SK-N-SH (cell line): ENCODE data around the gene MAMDC2. TPM values are rescaled to one million over a fixed set of nuclear protein-coding genes. Genes with fewer than 3 reads are reported as not detected.
A peak's percentile ranks its signal among the peaks of the same experiment; 100 is the strongest.

Source experiments
- CTCF ChIA-PET: fragments of 300-600, 350-600 bp; formaldehyde crosslinking; extraction: SDS; loops from one replicate; lab custom pipeline; 2021; lab: Yijun Ruan, JAX
- POLR2A ChIA-PET: fragments of 350-600 bp; sonication (Branson Sonifier 250); formaldehyde crosslinking; extraction: SDS; loops from one replicate; lab custom pipeline; 2020; ENCODE audit warnings: antibody characterized with exemption, inconsistent platforms; lab: Yijun Ruan, JAX
- DNase-seq: peaks from one replicate; pipeline ENCODE4 v3.0.0; 2012
- H2AFZ ChIP-seq: fragments of 200-600 bp; sonication (generic); 2 replicates; pipeline ENCODE4 v1.8.1; 2016; ENCODE audit warnings: antibody characterized with exemption, mild to moderate bottlenecking, low read depth
- H3F3A ChIP-seq: fragments of 200-600 bp; sonication (generic); replicated peaks from 2 replicates; pipeline ENCODE3; 2016; ENCODE audit warnings: antibody characterized with exemption, mild to moderate bottlenecking; ENCODE audit not compliant: insufficient read depth
- H3K27ac ChIP-seq, 2 experiments: fragments of 200-500 bp in 1 of 2; fragments of 200-600 bp in 1 of 2; sonication (Bioruptor generic) in 1 of 2; sonication (generic), shearing (Covaris generic) in 1 of 2; 2 replicates each; pipeline versions ENCODE4 v1.5.1 to v1.6.1; 2014 to 2016; ENCODE audit warnings: low read depth in 2 of 2, inconsistent platforms in 1 of 2, low read length in 1 of 2, mild to moderate bottlenecking in 1 of 2, mixed read lengths in 1 of 2
- H3K27me3 ChIP-seq: fragments of 200-600 bp; sonication (generic), shearing (Covaris generic); 2 replicates; pipeline ENCODE4 v1.6.1; 2016; ENCODE audit warnings: mixed run types; ENCODE audit not compliant: insufficient read depth
- H3K36me3 ChIP-seq, 2 experiments: fragments of 200-500 bp in 1 of 2; fragments of 200-600 bp in 1 of 2; sonication (Bioruptor generic) in 1 of 2; sonication (generic) in 1 of 2; replicated peaks in 1 of 2; 2 replicates each; pipeline versions ENCODE3 to v1.5.1; 2014 to 2016; ENCODE audit warnings: low read length in 1 of 2, mild to moderate bottlenecking in 1 of 2; ENCODE audit not compliant: insufficient read depth in 2 of 2, control insufficient read depth in 1 of 2
- H3K4me1 ChIP-seq, 2 experiments: fragments of 200-500 bp in 1 of 2; fragments of 200-600 bp in 1 of 2; sonication (Bioruptor generic) in 1 of 2; sonication (generic), shearing (Covaris generic) in 1 of 2; 2 replicates each; pipeline versions ENCODE4 v1.5.1 to v1.6.1; 2014 to 2016; ENCODE audit warnings: low read depth in 1 of 2, low read length in 1 of 2, mixed run types in 1 of 2; ENCODE audit not compliant: insufficient read depth in 2 of 2, control insufficient read depth in 1 of 2
- H3K4me2 ChIP-seq: fragments of 200-600 bp; sonication (generic), shearing (Covaris generic); 2 replicates; pipeline ENCODE4 v1.6.1; 2017; ENCODE audit warnings: mixed run types
- H3K4me3 ChIP-seq, 2 experiments: fragments of 200-500 bp in 1 of 2; fragments of 200-600 bp in 1 of 2; sonication (Bioruptor generic) in 1 of 2; sonication (generic), shearing (Covaris generic) in 1 of 2; 2 replicates each; pipeline versions ENCODE4 v1.5.1 to v1.8.1; 2014 to 2016; ENCODE audit warnings: low read depth in 2 of 2, inconsistent platforms in 1 of 2, low read length in 1 of 2, mild to moderate bottlenecking in 1 of 2, mixed read lengths in 1 of 2, moderate library complexity in 1 of 2
- H3K79me2 ChIP-seq: fragments of 200-600 bp; sonication (generic); 2 replicates; pipeline ENCODE4 v1.8.1; 2017; ENCODE audit warnings: mild to moderate bottlenecking; ENCODE audit not compliant: insufficient read depth
- H3K9ac ChIP-seq: fragments of 200-600 bp; sonication (generic); 2 replicates; pipeline ENCODE4 v1.6.1; 2017; ENCODE audit warnings: mixed run types
- H3K9me2 ChIP-seq: fragments of 200-600 bp; sonication (generic); 2 replicates; pipeline ENCODE4 v1.6.1; 2017; ENCODE audit warnings: mixed run types
- H3K9me3 ChIP-seq: fragments of 200-600 bp; sonication (generic); 2 replicates; pipeline ENCODE4 v1.6.1; 2017; ENCODE audit warnings: mixed run types, mild to moderate bottlenecking, moderate library complexity
- H4K20me1 ChIP-seq: fragments of 200-600 bp; sonication (generic); 2 replicates; pipeline ENCODE4 v1.6.1; 2017; ENCODE audit warnings: mild to moderate bottlenecking, mixed run types; ENCODE audit not compliant: insufficient read depth
- CHD2 ChIP-seq: fragments of 150-350 bp; IDR thresholded peaks from 2 replicates; pipeline ENCODE4 v1.6.1; 2018; ENCODE audit warnings: low read length; ENCODE audit not compliant: partially characterized antibody
- CTCF ChIP-seq: fragments of 200-600 bp; sonication (generic); IDR thresholded peaks from 2 replicates; pipeline ENCODE4 v1.6.1; 2017; ENCODE audit warnings: antibody characterized with exemption, mild to moderate bottlenecking, moderate library complexity
- ELF1 ChIP-seq: IDR thresholded peaks from 2 replicates; pipeline ENCODE4 v1.4.0; 2012
- EP300 ChIP-seq, 2 experiments: IDR thresholded peaks; 2 replicates each; pipeline versions ENCODE4 v1.4.0 to v1.6.1; 2012; ENCODE audit warnings: borderline replicate concordance in 1 of 2, low read depth in 1 of 2, low read length in 1 of 2
- EZH2phosphoT487 ChIP-seq: fragments of 200-600 bp; sonication (generic); IDR thresholded peaks from 2 replicates; pipeline ENCODE4 v1.6.1; 2017; ENCODE audit warnings: low read depth, mixed run types, mild to moderate bottlenecking, antibody characterized with exemption, moderate library complexity, borderline replicate concordance
- FOXJ3 ChIP-seq: sonication (generic); formaldehyde crosslinking; IDR thresholded peaks from 2 replicates; pipeline ENCODE4 v1.5.1; 2020; ENCODE audit warnings: mild to moderate bottlenecking, missing genetic modification reagents
- GABPA ChIP-seq: IDR thresholded peaks from 2 replicates; pipeline ENCODE4 v1.4.0; 2012; ENCODE audit warnings: low read depth, mild to moderate bottlenecking
- GATA2 ChIP-seq: sonication (generic); formaldehyde crosslinking; IDR thresholded peaks from 2 replicates; pipeline ENCODE4 v1.5.0; 2020; ENCODE audit warnings: mild to moderate bottlenecking, missing genetic modification reagents
- MAX ChIP-seq: IDR thresholded peaks from 2 replicates; pipeline ENCODE4 v1.4.0; 2012; ENCODE audit warnings: low read depth
- MXI1 ChIP-seq: IDR thresholded peaks from 2 replicates; pipeline ENCODE4 v1.6.1; 2012; ENCODE audit warnings: mild to moderate bottlenecking, low read depth, low read length, improper control_type of control experiment
- NFIC ChIP-seq: IDR thresholded peaks from 2 replicates; pipeline ENCODE4 v1.4.0; 2012; ENCODE audit warnings: borderline replicate concordance
- NRF1 ChIP-seq: IDR thresholded peaks from 2 replicates; pipeline ENCODE4 v1.6.1; 2012; ENCODE audit warnings: low read depth, mild to moderate bottlenecking, low read length
- RCOR1 ChIP-seq: fragments of 150-350 bp; IDR thresholded peaks from 2 replicates; pipeline ENCODE4 v1.6.1; 2017; ENCODE audit warnings: antibody characterized with exemption, low read length
- REST ChIP-seq: IDR thresholded peaks from 2 replicates; pipeline ENCODE4 v1.6.1; 2012; ENCODE audit warnings: mild to moderate bottlenecking, low read depth, low read length, moderate library complexity
- SIN3A ChIP-seq: IDR thresholded peaks from 2 replicates; pipeline ENCODE4 v1.6.1; 2012; ENCODE audit warnings: low read depth, mild to moderate bottlenecking, low read length, moderate library complexity, borderline replicate concordance
- SMC3 ChIP-seq: IDR thresholded peaks from 2 replicates; pipeline ENCODE4 v1.6.1; 2012; ENCODE audit warnings: low read depth, low read length, improper control_type of control experiment
- TAF1 ChIP-seq: IDR thresholded peaks from 2 replicates; pipeline ENCODE4 v1.6.1; 2012; ENCODE audit warnings: low read depth, mild to moderate bottlenecking, low read length, moderate library complexity, borderline replicate concordance
- TCF12 ChIP-seq: IDR thresholded peaks from 2 replicates; pipeline ENCODE4 v1.4.0; 2012
- TEAD4 ChIP-seq: IDR thresholded peaks from 2 replicates; pipeline ENCODE4 v1.4.0; 2012; ENCODE audit warnings: mild to moderate bottlenecking, borderline replicate concordance; ENCODE audit not compliant: insufficient read depth
- USF1 ChIP-seq: IDR thresholded peaks from 2 replicates; pipeline ENCODE4 v1.4.0; 2012; ENCODE audit warnings: low read depth, borderline replicate concordance
- YY1 ChIP-seq: IDR thresholded peaks from 2 replicates; pipeline ENCODE4 v1.4.0; 2012; ENCODE audit warnings: low read depth, mild to moderate bottlenecking
- ZBTB33 ChIP-seq: IDR thresholded peaks from 2 replicates; pipeline ENCODE4 v1.4.0; 2012; ENCODE audit warnings: low read depth, borderline replicate concordance
- WGBS: methylation state at CpG from one replicate; pipeline ENCODE4 v1.1.6; 2017; ENCODE audit warnings: low lambda C conversion rate; 5-methylcytosine and 5-hydroxymethylcytosine counted together
- polyA plus RNA-seq, 3 experiments: library from polyadenylated mRNA; depleted of rRNA; stranded (reverse); fragments of >200 nt; gene quantifications; 2 replicates each; pipeline ENCODE4 v1.2.3, GENCODE V29; 2012

MAMDC2 gene
- polyA plus RNA-seq, 1 of the 3 experiments (the other 2 are of a cell fraction) = not detected

GRCh38 chr9:70105147-70105546, 61.5 kb downstream of the MAMDC2 start (continued):
- TF ChIP-seq CTCF (no peak), NRF1 (no peak), ELF1 (no peak), RCOR1 (peak; percentile 99), CHD2 (peak; percentile 89), SIN3A (no peak), TAF1 (no peak), TCF12 (peak; percentile 89), SMC3 (no peak), EZH2phosphoT487 (no peak), REST (no peak), GATA2 (CRISPR knock-in tag) (peak; percentile 96), MAX (no peak), YY1 (no peak)

- no peak overlapping the region for H2AFZ ChIP-seq
- no peaks in the 10 kb centered on the region for H3K9me3 ChIP-seq
- no peaks in the 10 kb centered on the region for H3K36me3 ChIP-seq
- no peaks in the 10 kb centered on the region for H3K79me2 ChIP-seq
- CTCF ChIA-PET = interaction anchor here (1.0 to 13.5 kb wide), 2 partner anchors 138 to 695 kb away, joined by 3 to 433 read pairs; no protein-coding TSS in a partner anchor
- H3K27me3 ChIP-seq = no peaks in the 10 kb centered on the region
- no peak overlapping the region for H3K4me2 ChIP-seq
- peaks cover 5% of the 10 kb centered on the region for H3F3A ChIP-seq
- H3K9me2 ChIP-seq = no peaks in the 10 kb centered on the region
- 81% methylated on average over 8 of the region's 10 CpGs for WGBS
- no peak for DNase-seq
- POLR2A ChIA-PET = no interaction called here
- H4K20me1 ChIP-seq = no peaks in the 10 kb centered on the region
- H3K4me3 ChIP-seq = no peak overlapping the region
- H3K4me1 ChIP-seq = peaks cover 5 to 8% of the 10 kb centered on the region in 2 experiments; a peak in 3 of 4 replicates
- no peak overlapping the region for H3K9ac ChIP-seq
- H3K27ac ChIP-seq = no peak overlapping the region
- no peak for TF ChIP-seq SMC3
- TF ChIP-seq NFIC = no peak
- no peak for TF ChIP-seq EP300 (IDR thresholded peaks at IDR 0.05; ENCODE audit: borderline replicate concordance in 1 of 2, low read depth in 1 of 2, low read length in 1 of 2)
- TF ChIP-seq SIN3A = no peak
- TF ChIP-seq GABPA = no peak
- TF ChIP-seq ELF1 = no peak
- no peak for TF ChIP-seq MXI1
- TF ChIP-seq ZBTB33 = no peak
- no peak for TF ChIP-seq USF1
- no peak for TF ChIP-seq FOXJ3
- no peak for TF ChIP-seq GATA2 (CRISPR knock-in tag)
- TF ChIP-seq TEAD4 = no peak
Measured at GRCh38 chr9:70106571-70106970, 62.9 kb downstream of the MAMDC2 start.
